22Rv1 (cell line): ENCODE measurements around the gene AGBL1.

ENCODE experiments used
- ZFX ChIP-seq: fragments of 450-650 bp; IDR thresholded peaks from 2 replicates; pipeline ENCODE4 v1.6.1; 2017; ENCODE audit warnings: antibody characterized with exemption, borderline replicate concordance
- TF ChIP-seq, protein P1 (sequence below): fragments of 450-650 bp; IDR thresholded peaks from 2 replicates; pipeline ENCODE4 v1.5.1; 2017; ENCODE audit warnings: mild to moderate bottlenecking

DNA sequence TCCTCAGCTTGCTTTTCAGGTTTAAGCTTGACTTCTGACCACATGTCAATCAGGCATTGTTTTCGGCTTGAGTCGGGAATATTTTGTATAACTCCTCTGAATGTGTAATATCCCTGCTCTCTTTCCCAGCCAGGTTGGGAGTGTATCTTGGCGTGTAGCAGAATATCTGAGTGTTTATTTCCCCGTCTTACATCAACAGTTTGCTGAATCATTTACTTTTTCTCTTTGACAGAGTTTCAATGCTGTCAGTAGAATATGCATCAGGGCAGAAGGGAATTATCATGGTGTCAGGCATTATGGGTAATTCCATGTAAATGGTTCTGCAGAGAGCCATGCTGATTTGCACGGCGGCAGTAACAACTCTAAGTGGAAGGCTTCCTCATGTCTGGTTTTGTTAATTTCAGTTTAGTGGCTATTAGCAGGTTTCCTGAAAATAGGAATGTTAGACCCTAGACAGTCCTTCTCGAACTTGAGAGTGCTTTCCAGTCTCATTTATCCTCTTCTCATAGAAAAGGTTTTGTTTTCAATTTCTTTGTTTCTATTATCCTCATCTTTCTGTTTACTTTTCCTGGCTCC lies 566.3 kb downstream of the AGBL1 start:
- TF ChIP-seq, protein P1, sequence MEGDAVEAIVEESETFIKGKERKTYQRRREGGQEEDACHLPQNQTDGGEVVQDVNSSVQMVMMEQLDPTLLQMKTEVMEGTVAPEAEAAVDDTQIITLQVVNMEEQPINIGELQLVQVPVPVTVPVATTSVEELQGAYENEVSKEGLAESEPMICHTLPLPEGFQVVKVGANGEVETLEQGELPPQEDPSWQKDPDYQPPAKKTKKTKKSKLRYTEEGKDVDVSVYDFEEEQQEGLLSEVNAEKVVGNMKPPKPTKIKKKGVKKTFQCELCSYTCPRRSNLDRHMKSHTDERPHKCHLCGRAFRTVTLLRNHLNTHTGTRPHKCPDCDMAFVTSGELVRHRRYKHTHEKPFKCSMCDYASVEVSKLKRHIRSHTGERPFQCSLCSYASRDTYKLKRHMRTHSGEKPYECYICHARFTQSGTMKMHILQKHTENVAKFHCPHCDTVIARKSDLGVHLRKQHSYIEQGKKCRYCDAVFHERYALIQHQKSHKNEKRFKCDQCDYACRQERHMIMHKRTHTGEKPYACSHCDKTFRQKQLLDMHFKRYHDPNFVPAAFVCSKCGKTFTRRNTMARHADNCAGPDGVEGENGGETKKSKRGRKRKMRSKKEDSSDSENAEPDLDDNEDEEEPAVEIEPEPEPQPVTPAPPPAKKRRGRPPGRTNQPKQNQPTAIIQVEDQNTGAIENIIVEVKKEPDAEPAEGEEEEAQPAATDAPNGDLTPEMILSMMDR, result no peak
- no peak for TF ChIP-seq ZFX
